G401.6 (cell line): Measurements from ENCODE around the gene PPM1F.
"Not testable (repeated sequence)": the region's sequence is repeated elsewhere in the genome, so short reads cannot be mapped to it uniquely, and the experiment has no call there.

Experiments
- FAIRE-seq: peaks from 2 replicates; lab custom pipeline; 2012; peaks lifted over from hg19 to GRCh38; lab: Jason Lieb, UNC

The PPM1F gene

DNA sequence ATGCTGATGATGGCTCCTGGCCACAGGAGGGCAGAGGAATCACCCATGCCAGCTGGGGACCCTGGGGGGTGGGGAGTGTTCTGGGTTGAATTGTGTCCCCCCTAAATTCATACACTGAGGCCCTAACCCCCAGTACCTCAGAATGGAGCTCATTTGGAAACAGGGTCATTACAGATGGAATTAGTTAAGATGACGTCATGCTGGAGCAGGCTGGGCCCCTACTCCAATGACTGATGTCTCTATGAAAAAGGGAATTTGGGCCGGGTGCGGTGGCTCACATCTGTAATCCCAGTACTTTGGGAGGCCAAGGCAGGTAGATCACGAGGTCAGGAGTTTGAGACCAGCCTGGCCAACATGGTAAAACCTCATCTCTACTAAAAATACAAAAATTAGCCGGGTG is 12.7 kb downstream of the PPM1F start:
- FAIRE-seq = not testable (repeated sequence)

DNA sequence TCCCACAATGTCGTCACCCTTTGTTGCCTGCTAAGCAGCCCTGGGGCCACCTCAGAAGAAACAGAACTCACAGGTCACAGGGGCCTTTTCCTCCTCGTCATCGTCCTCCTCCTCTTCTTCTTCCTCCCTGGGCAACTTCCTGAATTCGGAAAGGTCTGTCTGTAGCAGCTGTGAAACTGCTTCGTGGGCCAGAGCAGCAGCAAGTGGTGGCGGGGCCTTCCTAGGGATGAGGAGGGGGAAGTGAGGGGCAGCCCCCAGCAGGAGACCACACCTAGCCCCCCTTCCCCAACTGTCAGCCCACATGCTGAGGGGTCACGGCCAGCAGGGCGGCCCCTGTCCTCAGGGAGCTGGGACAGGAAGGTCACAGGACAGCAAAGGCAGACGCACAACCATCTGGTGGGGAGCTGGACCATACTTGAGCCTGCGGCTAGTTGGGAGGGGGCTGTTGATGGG is 13.2 kb downstream of the PPM1F start:
- no peak for FAIRE-seq

DNA sequence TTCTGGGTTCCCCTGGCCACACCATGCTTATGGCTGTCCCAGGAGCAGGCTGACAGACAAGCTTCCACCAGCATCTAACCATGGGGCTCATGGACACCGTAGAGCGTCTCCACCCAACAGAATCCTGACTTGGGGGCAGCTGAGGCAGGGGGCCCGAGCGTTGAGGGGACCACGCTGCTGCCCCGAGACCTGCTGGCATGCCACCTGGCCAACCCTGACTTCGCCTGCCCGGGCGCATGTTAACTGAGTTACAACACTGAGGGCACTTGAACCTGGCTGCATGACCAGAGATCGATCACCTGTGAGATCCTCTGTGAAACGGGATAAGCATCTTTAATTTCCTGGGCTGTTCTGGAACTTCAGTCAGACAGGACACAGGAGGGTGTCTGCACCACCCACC is 13.7 kb downstream of the PPM1F start:
- no peak for FAIRE-seq

DNA sequence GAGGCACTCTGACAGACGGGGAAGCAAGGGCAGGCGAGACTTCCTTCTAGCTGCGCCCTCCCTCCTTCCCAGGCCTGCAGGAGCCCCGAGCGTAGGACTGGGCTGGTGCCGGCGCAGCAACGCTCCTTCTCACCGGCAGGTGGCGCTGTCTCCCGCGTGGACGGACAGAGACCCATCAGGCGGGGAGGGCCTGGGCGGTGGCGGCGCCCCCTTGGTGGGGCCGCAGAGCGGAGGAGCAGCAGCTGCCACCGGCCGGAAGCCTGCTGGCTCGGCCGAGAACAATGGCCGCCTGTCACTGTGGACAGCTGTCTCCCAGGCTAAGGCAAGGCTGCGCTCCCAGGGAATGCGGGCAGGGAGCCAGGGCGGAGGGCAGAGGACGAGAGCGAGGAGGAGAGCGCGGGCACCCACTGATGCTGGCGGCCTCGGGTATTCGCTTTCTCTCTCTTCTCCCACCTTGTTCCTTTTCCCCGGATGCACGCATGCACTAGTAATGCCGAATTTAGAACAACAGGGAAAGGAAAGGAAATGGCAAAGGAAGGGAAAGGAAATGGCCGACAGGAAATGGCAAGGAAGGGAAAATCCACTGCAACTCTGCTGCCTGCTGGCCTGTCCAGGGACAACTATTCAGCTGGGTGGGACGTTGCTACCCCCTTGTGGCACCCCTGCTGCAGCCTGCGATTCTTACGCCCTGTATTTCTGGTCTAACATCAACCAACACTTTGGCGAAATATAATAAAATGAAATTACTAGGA is 14.4 kb downstream of the PPM1F start:
- peak; percentile 69 for FAIRE-seq

DNA sequence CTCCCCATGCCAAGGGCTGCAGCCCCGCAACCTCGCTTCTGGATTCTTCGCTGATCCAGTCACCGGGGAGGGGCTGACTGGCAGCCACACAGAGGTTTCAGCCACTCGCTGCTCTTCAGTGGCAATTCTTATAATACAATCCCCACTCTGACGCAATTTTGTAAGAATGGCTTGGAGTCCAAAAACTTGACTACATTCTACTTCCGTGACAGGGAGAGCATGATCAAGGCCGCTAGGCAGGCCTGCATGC is 14.9 kb downstream of the PPM1F start:
- no peak for FAIRE-seq

DNA sequence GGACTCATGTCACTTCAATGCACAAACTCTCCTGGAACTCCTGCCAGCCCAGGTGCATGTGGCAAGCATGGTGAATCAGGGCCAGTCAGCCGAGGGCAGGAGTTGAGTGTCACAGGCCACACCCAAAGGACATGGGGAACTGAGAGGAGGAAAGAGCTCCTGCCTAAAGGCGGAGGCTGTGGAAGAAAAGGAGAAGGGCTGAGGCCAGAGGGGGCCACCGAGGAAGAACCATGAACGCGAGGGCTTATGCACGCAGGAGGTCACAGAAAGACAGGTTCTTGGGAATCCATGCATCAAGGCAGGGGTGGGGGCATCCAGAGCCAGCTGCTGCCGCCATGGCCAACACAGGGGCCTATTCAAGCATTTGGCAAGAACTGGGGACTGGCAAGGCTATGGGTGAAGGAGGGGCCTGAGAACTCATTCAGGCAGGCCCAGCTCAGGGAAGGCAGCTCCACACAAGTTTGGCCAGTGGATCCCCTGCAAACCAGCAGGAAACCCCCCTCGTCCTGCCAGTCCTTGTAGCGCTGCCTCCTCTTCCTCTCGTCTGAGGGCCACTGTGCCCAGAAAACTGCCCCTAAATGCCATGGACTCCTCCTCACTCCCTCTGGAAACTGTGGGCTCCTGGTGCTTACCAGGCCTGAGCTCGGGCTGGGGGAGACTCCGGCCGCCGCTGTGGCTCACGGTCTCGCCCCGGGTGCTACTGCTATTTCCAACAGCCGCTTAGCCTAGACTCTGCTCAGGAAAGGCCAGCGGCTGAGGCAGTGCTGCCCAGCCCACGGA is 15.4 kb downstream of the PPM1F start:
- FAIRE-seq = no peak

DNA sequence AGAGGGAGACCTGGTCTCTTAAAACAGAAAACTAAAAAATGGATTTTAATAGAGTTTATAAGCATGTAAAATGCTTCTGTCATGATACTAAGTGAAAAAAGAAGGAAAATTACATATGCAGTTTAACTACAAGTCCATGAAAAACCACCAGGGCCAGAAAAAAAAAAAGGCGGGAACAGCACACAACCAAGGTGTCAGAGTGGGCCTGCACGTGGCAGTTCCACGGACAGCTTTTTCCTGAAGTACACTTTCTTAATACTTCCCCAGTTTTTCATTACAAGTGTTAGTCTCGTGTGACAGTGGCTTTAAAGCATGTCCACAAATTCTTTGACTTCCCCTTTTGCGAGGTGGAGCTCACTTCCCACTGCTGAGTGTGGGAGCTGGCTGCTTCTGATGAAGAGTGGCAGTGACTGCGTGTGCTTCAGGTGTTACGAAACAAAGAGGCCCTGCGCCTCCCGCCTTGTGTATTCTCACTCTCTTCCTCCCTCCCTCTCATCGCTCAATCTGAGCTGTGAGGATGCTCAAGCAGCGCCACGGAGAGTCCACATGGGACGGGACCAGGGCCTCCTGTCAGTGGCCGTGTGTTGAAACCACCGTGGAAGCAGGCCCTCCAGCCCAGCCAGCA is 16.4 kb downstream of the PPM1F start:
- no peak for FAIRE-seq

DNA sequence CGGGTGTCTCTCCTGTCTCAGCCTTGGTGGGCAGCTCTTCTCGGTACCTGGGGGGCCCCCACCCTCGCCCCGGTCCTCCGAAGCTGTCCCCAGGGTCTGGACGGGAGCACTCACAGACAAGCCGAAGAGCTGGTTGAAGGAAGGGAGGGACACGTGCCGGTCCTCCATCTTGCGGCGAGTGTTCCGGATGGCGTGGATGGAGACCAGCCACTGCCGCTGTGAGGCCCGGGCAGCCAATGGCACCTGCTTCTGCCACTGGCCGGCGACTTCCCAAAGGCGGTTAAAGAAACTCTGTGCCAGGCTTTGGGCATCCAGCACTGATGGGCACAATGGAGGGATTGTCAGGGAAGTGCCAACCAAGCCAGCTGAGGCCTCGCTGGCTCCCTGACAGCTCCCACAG is 18.7 kb downstream of the PPM1F start:
- FAIRE-seq = no peak

DNA sequence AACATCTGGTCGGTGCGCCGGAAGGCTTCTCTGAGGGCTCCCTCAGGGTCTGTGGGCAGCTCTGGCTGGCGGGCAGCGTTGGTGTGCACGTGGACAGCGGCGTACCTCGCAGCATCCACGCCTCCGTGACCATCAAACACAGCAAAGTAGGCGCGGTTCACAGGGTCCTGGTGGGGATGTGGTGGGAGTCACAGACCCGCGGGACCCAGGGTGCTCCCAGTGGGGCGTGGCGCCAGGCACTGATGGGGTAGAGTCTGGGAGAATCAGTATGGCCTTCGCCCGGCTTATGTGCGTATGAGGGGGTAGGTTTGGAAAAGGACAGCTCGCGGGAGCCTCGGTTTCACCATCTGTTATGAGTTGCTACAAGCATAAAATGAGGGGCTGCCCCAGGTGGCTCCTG is 19.2 kb downstream of the PPM1F start:
- FAIRE-seq = no peak

DNA sequence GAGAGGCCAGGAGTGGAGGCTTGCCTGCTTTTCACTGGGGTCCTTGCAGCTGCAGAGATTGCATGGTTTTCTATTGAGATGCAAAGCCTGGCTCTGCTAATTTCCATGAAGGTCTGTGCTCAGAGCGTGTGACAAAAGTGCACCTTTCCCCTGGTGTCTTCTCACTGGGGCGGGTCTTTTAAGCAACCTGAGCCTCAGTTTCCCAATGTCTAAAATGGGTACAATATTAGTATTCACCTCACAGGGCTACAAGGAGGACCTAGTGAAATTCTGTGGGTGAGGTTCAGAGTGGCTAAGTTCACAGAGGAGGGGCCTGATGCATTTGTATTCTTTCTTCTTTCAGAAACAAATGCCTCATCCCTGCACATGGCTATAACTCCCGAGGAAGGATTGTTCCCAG is 20.3 kb downstream of the PPM1F start:
- FAIRE-seq = no peak

DNA sequence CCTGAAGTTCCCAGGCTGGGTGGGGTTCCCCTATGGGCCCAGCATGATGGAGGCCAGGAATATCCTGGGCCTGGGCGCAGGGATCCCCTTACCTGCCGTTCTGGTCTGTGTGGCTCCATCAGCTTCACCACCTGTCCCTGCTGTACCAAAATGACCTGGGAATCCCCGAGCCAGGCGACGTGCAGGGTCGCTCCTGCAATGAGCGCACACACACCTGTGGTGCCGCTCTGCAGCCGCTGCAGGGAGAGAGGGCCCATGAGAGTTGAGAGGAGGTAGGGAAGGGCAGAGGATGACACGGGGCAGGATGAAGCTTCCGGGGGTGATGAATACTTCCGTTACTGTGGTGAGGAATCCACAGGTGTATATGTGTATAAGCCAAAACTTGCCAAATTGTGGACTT is 21.6 kb downstream of the PPM1F start:
- FAIRE-seq = no peak

DNA sequence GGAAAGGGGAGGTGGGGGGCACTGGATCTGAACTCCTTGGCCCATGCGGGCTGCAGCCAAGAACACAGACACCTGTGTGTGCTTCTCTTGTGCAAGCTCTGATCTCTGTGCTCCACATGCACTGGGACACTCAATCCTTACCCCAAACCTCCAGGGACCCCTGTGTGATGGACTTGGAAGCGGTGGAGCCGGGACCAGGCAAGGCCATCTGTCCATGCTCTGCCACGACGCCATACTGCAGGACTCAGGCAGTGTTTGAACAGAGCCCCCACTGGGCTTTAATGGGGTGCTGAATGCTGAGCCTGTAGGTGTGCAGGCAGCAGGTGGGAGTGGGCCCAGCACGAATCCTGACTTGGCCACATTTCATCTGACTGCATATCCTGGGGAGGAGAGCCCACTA is 23.4 kb downstream of the PPM1F start:
- no peak for FAIRE-seq

DNA sequence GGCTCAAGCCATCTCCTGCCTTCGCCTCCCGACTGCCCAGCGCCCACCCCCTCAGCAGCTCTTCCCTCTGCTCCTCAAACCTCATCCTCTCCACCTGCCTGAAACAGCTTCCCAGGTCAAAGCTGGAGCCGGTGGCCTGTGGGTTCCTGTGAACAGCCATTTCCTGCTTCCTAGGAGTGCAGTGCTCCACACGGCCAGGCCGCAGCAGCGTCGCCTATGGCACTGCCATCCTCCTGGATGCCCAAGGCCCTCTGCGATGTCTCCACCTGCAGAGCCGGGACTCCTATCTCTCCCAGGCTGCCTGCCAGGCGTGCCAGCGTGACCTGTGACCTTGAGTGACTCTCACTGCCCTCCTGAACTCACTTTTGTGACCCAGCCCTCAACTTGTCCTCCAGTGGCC is 24.6 kb downstream of the PPM1F start:
- no peak for FAIRE-seq

DNA sequence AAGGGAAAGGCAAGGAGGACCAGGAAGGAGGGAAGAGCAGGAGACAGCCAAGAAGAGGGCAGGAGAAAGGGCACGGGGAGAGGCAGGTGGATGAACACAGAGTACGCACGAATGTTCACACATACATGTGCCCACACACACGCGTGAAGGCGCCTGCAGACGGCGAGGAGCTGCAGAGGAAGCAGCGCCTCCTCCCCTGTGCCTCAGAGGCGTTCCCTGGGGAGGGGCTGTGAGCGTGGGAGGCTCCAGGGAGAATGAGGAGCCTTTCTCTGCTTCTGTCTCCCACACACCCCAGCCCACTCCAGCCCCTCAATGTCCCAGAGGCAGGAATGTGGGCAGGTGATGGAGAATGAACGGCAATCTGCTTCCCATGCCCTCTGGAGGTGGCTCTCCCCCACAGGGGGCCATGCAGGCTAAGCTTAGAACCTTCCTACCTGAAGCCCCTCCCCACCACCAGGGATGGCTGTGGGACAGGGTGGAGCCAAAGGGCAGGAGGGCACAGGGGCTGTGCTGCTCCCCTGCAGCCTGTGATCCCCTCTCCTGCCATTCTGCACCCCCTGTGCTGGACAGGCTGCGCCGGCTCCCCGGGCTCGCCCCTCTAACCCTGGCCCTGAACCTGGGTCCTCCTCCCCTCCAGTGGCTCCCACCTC is 25.3 kb downstream of the PPM1F start:
- FAIRE-seq = no peak

DNA sequence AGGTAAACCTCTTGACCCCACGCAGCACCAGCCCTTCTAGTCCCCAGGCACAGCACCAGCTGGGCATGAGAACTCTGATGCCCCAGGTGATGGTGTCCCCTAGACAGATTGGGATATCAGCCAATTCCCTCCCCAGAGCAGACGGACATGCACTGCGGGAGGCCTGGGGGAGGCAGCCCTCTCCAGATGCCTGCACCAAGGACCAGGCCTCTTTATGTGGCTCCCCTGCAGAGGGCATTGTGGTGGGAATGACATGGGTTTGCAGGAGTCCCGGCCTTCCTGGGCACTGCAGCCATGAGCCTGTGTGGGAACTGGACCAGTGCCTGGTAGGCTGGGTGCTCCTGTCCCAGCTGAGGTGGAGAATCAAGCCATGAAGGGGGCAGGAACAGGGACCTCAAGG is 25.9 kb downstream of the PPM1F start:
- FAIRE-seq = no peak

DNA sequence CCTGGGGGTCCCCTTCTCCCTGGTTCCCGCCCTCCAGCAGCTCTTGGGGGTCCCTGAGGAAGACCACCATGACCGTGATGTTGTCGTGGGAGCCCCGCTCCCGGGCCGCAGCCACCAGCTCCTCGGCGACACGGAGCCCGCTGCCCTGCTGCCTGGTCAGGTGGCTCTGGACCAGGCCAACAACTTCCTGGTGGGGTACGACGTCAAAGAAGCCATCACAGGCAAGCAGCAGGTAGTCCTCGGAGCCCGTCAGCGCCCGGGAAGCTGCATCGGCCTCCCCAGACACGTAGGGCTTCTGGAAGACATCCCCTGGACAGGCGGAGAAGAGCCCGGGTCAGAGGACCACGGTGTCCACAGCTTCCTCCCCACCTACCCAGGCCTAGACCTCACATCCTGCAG is 29.5 kb downstream of the PPM1F start:
- no peak for FAIRE-seq

DNA sequence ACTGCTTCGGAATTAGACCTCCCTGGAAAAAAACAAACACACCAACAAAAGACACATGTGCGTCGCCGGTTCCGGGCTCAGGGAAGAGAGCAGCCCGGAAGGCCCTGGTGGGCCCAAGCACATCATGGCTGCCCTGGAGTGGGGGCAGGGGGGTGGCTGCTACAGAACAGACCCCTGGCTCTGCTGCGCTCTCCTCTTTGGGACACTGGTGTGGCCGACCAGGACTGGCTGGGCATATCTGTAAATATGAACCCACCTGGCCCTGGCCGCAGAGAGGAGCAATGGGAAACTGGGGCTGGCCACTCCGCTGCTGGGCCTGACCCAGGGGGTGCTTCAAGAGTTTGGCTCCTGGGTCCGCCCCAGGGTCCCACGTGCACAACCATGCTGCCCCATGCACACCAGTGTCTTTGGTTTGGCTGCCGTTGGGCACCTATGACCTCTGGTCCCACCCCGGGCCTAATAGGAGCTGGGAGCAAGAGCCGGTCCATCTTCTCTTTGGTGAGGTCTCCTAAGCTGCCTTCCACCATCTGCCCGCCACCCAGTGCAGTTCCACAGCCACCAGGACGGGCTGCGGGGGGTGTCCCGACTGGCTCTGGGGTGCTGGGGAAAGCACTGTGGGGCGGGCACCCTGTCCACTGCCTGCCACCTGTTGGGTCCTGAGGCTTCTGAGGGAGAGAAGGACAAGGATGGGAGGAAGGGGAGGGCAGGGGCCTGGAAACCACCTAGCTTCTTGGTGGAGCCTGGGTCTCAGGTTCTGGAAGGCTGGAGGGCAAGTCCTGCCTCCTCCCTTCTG is 30.1 kb downstream of the PPM1F start:
- FAIRE-seq = no peak

DNA sequence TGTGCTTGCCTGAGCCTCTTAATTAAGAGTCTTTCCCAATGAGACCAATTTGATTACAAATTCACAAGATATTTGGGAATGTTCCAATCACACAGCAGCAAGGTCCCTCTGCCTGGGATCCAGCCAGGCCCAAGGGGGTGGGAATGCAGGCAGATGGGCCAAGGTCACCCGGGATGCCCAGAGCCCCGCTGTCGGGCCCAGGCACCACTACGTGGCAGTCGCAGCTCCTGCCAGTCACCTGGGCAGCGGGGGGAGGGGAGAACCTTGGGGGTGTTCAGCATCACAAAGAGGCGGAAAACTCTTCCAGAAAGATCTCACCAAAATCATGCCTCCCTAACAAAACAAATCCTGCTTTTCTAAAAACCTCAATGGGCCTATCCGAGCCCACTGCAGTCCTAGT is 30.9 kb downstream of the PPM1F start:
- FAIRE-seq = no peak

DNA sequence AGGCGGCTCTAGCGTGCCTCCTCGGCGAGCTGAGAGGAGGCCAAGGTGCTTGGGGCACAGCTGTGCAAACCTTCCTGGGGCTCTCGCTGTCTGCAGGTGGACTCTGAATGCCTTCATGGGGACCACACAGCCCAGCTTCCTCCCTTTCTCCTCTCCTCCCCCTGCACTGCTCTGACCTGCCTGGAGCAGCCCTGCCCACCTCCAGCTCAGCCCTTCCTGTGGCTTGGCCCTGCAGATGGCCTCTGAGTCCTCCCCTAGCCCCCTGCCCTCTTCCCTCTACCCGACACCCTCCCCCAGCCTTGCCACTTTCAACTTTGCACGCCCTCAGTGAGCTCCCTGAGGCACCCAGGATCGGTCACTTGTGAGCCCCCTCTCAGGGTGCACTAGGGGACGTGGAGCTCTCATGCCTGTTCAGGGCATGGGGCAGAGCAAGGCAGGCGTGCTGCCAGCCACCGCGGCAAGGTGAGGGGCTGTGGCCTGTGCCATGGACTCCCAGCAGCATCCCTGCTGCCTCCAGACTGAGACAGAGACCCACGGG is 31.4 kb downstream of the PPM1F start:
- no peak for FAIRE-seq

DNA sequence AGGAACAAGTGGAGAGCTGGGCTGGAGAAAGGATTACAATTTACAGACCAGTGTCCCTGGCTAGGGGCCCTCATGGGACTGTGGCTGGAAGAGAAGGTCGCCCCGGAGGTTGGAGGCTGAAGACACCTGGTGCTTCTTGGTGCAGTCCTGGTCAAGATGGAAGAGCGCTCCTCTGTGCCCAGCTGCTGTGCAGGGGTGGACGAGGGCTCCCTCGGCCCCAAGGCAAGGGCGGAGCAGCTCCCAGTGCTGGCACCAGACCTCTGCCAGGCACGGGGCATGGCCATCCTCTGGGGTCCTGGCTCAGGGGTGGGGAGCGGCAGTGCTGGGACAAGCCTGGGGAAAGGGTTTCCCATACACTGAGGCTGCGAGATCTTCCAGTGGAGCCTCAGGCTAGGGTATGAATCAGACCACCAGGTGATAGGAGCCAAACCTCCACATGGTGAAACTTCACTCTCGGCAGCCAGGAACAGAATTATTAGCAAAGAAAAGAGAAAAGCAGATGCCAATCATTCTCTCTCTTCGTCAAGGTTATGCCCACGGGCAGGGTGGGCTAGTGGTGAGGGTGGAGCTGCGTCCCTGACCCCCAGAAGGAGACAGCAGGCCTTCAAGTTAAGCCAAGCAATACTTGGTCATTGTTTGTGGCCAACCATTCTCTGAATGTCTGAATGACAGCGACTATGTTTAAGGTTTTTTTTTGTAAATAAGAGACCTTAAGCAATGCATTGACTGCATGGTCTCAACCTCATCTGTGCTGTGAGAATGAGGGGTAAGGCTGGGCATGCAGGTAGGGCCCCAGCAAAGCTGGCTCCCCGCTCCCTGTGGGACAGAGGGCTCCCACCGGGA is 32.1 kb downstream of the PPM1F start:
- FAIRE-seq = no peak
